Measurements from ENCODE around the gene TTC7B.

DNA sequence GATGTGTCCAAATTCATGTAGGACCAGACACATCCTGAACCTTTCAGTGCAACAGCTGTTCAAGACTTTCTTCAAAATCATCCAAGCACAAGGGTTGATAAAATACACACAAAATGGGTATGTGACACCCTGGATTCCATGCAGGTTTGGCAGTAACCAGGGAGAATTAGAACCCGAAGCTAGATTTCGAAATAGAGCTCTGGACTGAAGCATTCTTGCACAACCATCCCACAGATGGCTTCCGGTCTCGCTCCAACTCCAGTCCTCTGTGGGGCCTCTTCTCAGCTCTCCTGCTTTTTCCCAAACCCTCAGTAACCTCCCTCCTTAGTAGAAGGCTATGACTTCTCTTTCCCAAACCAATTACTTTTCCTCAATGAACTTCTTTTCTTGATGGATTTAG, 171.3 kb downstream of the TTC7B start:
- TF ChIP-seq REST (IDR thresholded peaks at IDR 0.05; ENCODE audit: insufficient read depth in 1 of 2, low read depth in 2 of 2, low read length in 2 of 2), result no peak
- no peak for TF ChIP-seq TAF1 (IDR thresholded peaks at IDR 0.05; ENCODE audit: borderline replicate concordance, insufficient read depth, low read length)
- no peak for TF ChIP-seq SIN3A (IDR thresholded peaks at IDR 0.05; ENCODE audit: borderline replicate concordance, insufficient read depth, low read length)
